Measurements from ENCODE around the gene VDR. TPM values are rescaled to one million over a fixed set of nuclear protein-coding genes. Genes with fewer than 3 reads are reported as not detected.
A peak's percentile ranks its signal among the peaks of the same experiment; 100 is the strongest.

Gene VDR
- total RNA-seq, 1 experiment from 2014 or later = 9.5 TPM

GRCh38 chr12:47838286-47838931 is 66.4 kb downstream of the VDR start:
- CTCF ChIA-PET = interaction anchor here (0.6 to 4.7 kb wide), 44 partner anchors 9 to 806 kb away, joined by 3 to 164 read pairs (median 6); partner anchors contain the start of genes ASB8, RAPGEF3 and SLC48A1
- intact Hi-C loops (cut with micrococcal nuclease) = loop anchor here (1.0 to 5.0 kb wide), 7 partner anchors 41 to 806 kb away; no protein-coding TSS in a partner anchor
- ATAC-seq = peak; percentile 75
- H2AFZ ChIP-seq (ENCODE audit: low read depth, low read length, poor library complexity, severe bottlenecking) = peak overlapping the region; percentile 74
- no peak overlapping the region for H3K4me3 ChIP-seq (replicated peaks in 1 of 2; ENCODE audit: low read depth in 1 of 2, low read length in 2 of 2)
- H3K27me3 ChIP-seq (ENCODE audit: insufficient read depth, low read length) = no peaks in the 10 kb centered on the region
- POLR2A ChIA-PET = interaction anchor here (0.5 to 2.0 kb wide), 4 partner anchors 10 to 132 kb away, joined by 3 to 5 read pairs (median 3); partner anchors contain the start of gene RPAP3
- H3K4me1 ChIP-seq (ENCODE audit: control insufficient read depth in 1 of 2, insufficient read depth in 2 of 2, low read length in 2 of 2) = peaks cover 10 to 32% of the 10 kb centered on the region in 2 experiments; a peak in 2 of 4 replicates
- no peaks in the 10 kb centered on the region for H3K9me3 ChIP-seq (ENCODE audit: control insufficient read depth in 1 of 2, insufficient read depth in 1 of 2, low read depth in 1 of 2, low read length in 2 of 2)
- no peaks in the 10 kb centered on the region for H3K79me2 ChIP-seq (ENCODE audit: insufficient read depth, low read length)
- no peaks in the 10 kb centered on the region for H4K20me1 ChIP-seq (ENCODE audit: insufficient read depth)
- no peaks in the 10 kb centered on the region for H3K36me3 ChIP-seq (ENCODE audit: control insufficient read depth in 1 of 2, insufficient read depth in 2 of 2, low read length in 2 of 2)
- no peak overlapping the region for H3K27ac ChIP-seq (ENCODE audit: low read depth, low read length)
- no TSS peak for BruUV-seq (replicated peaks)
- no peaks in the 10 kb centered on the region for H3K9me2 ChIP-seq (ENCODE audit: insufficient read depth)
- DNase-seq (ENCODE audit: low read depth, low spot score) = peak; percentile 44
- TF ChIP-seq RAD21 (IDR thresholded peaks at IDR 0.05; ENCODE audit: low read depth) = peak; percentile 81
- no peak for TF ChIP-seq MAX (IDR thresholded peaks at IDR 0.05)
- TF ChIP-seq, protein P1, sequence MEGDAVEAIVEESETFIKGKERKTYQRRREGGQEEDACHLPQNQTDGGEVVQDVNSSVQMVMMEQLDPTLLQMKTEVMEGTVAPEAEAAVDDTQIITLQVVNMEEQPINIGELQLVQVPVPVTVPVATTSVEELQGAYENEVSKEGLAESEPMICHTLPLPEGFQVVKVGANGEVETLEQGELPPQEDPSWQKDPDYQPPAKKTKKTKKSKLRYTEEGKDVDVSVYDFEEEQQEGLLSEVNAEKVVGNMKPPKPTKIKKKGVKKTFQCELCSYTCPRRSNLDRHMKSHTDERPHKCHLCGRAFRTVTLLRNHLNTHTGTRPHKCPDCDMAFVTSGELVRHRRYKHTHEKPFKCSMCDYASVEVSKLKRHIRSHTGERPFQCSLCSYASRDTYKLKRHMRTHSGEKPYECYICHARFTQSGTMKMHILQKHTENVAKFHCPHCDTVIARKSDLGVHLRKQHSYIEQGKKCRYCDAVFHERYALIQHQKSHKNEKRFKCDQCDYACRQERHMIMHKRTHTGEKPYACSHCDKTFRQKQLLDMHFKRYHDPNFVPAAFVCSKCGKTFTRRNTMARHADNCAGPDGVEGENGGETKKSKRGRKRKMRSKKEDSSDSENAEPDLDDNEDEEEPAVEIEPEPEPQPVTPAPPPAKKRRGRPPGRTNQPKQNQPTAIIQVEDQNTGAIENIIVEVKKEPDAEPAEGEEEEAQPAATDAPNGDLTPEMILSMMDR (IDR thresholded peaks at IDR 0.05 in 2 of 3, conservative IDR thresholded peaks at IDR 0.05 in 1 of 3; ENCODE audit: borderline replicate concordance in 1 of 3, insufficient read depth in 1 of 3, low read depth in 2 of 3, low read length in 2 of 3) = peak; percentile 30 to 66 (median 61)
- no peak overlapping the region for H3K4me2 ChIP-seq (ENCODE audit: low read length)
- RAD21 ChIA-PET (ENCODE audit: low non-redundant PET in 1 of 2, low total read pairs in 2 of 2, uncharacterized antibody in 2 of 2, unreplicated experiment in 2 of 2) = interaction anchor here (0.6 to 2.7 kb wide), 20 partner anchors 18 to 319 kb away, joined by 3 to 25 read pairs (median 5); partner anchors contain the start of genes SLC48A1 (in 2 of the 2) and ASB8 (in 1 of the 2)
- H3K9ac ChIP-seq (ENCODE audit: low read length) = no peak overlapping the region

Measured in HCT116 (cell line).